GM19452 (cell line): ENCODE measurements around the gene C10orf120.

Source experiments
- ATAC-seq: cut with Tn5 transposase; IDR thresholded peaks from one replicate; pipeline ENCODE4 v1.9.1; 2021; ENCODE audit not compliant: unreplicated experiment

Gene C10orf120

GRCh38 chr10:122662231-122662630 is 37.4 kb downstream of the C10orf120 start:
- no peak for ATAC-seq

- no peak for ATAC-seq
Observed at GRCh38 chr10:122660696-122661095, 39.0 kb downstream of the C10orf120 start.

- ATAC-seq = no peak
Observed at GRCh38 chr10:122659651-122660050, 40.0 kb downstream of the C10orf120 start.

- no peak for ATAC-seq
Observed at GRCh38 chr10:122659126-122659525, 40.5 kb downstream of the C10orf120 start.

GRCh38 chr10:122658356-122659049 is 41.1 kb downstream of the C10orf120 start:
- no peak for ATAC-seq

- no peak for ATAC-seq
Observed at GRCh38 chr10:122657729-122658128, 41.9 kb downstream of the C10orf120 start.

GRCh38 chr10:122657255-122657654 is 42.4 kb downstream of the C10orf120 start:
- no peak for ATAC-seq

GRCh38 chr10:122656741-122657140 is 42.9 kb downstream of the C10orf120 start:
- ATAC-seq = no peak

GRCh38 chr10:122656308-122656705 is 43.3 kb downstream of the C10orf120 start:
- no peak for ATAC-seq

GRCh38 chr10:122655524-122656307 is 43.9 kb downstream of the C10orf120 start:
- no peak for ATAC-seq

GRCh38 chr10:122650331-122650730 is 49.3 kb downstream of the C10orf120 start:
- no peak for ATAC-seq

- ATAC-seq = no peak
Observed at GRCh38 chr10:122649903-122650302, 49.7 kb downstream of the C10orf120 start.

- ATAC-seq = no peak
Observed at GRCh38 chr10:122648599-122649428, 50.8 kb downstream of the C10orf120 start.
